SK-N-SH treated with all-trans-retinoic acid at 6 μM for 48 hours (cell line): ENCODE measurements around the gene TSSK2.

Source experiments
- ATAC-seq: fragments of 200-7000 bp; cut with Tn5 transposase; 3 replicates; pipeline ENCODE4 v1.9.1; 2020; ENCODE audit warnings: mild to moderate bottlenecking, moderate library complexity
- ARNTL ChIP-seq: fragments of 450-650 bp; formaldehyde crosslinking; IDR thresholded peaks from 2 replicates; pipeline ENCODE4 v1.5.0; 2020; ENCODE audit warnings: low read depth, mild to moderate bottlenecking, moderate library complexity, borderline replicate concordance
- BACH2 ChIP-seq: fragments of 250-450 bp; sonication (Bioruptor Pico); IDR thresholded peaks from 2 replicates; pipeline ENCODE4 v1.9.0; 2021; ENCODE audit warnings: mild to moderate bottlenecking, borderline replicate concordance
- CREB5 ChIP-seq: fragments of 250-450 bp; sonication (Bioruptor Pico); IDR thresholded peaks from 2 replicates; pipeline ENCODE4 v1.5.1; 2020; ENCODE audit warnings: low read depth, mild to moderate bottlenecking, moderate library complexity
- CSDC2 ChIP-seq: fragments of 250-450 bp; sonication (Bioruptor Pico); IDR thresholded peaks from 2 replicates; pipeline ENCODE4 v1.5.0; 2020; ENCODE audit warnings: mild to moderate bottlenecking, moderate library complexity
- CSRNP3 ChIP-seq: fragments of 250-450 bp; sonication (Bioruptor Pico); IDR thresholded peaks from 2 replicates; pipeline ENCODE4 v1.5.1; 2021; ENCODE audit warnings: mild to moderate bottlenecking, moderate library complexity
- ESRRG ChIP-seq: fragments of 250-450 bp; sonication (Bioruptor Pico); IDR thresholded peaks from 2 replicates; pipeline ENCODE4 v1.6.1; 2021; ENCODE audit warnings: mild to moderate bottlenecking
- GLIS3 ChIP-seq: fragments of 250-450 bp; sonication (Bioruptor Pico); IDR thresholded peaks from 2 replicates; pipeline ENCODE4 v1.5.0; 2020; ENCODE audit warnings: mild to moderate bottlenecking, moderate library complexity
- ISL1 ChIP-seq: fragments of 250-450 bp; sonication (Bioruptor Pico); IDR thresholded peaks from 2 replicates; pipeline ENCODE4 v2.1.2; 2022; ENCODE audit warnings: mild to moderate bottlenecking, moderate library complexity
- OSR1 ChIP-seq: fragments of 250-450 bp; sonication (Bioruptor Pico); IDR thresholded peaks from 2 replicates; pipeline ENCODE4 v1.8.0; 2022; ENCODE audit warnings: moderate library complexity, mild to moderate bottlenecking, inconsistent platforms
- PATZ1 ChIP-seq: fragments of 250-450 bp; sonication (Bioruptor Pico); IDR thresholded peaks from 2 replicates; pipeline ENCODE4 v1.8.0; 2020; ENCODE audit warnings: mild to moderate bottlenecking, moderate library complexity, borderline replicate concordance
- POU6F1 ChIP-seq: fragments of 250-450 bp; sonication (Bioruptor Pico); IDR thresholded peaks from 2 replicates; pipeline ENCODE4 v1.8.0; 2021; ENCODE audit warnings: low read depth, mild to moderate bottlenecking, moderate library complexity, borderline replicate concordance
- PPARA ChIP-seq: fragments of 250-450 bp; sonication (Bioruptor Pico); IDR thresholded peaks from 2 replicates; pipeline ENCODE4 v1.5.0; 2020; ENCODE audit warnings: mild to moderate bottlenecking, borderline replicate concordance
- RARB ChIP-seq: fragments of 250-450 bp; sonication (Bioruptor Pico); IDR thresholded peaks from 2 replicates; pipeline ENCODE4 v1.8.0; 2021; ENCODE audit warnings: mild to moderate bottlenecking, moderate library complexity
- TCF4 ChIP-seq: fragments of 250-450 bp; sonication (Bioruptor Pico); IDR thresholded peaks from 2 replicates; pipeline ENCODE4 v1.8.0; 2021; ENCODE audit warnings: mild to moderate bottlenecking, moderate library complexity, borderline replicate concordance
- TOX ChIP-seq: fragments of 250-450 bp; sonication (Bioruptor Pico); IDR thresholded peaks from 2 replicates; pipeline ENCODE4 v1.8.0; 2021; ENCODE audit warnings: mild to moderate bottlenecking, moderate library complexity, borderline replicate concordance
- TSHZ2 ChIP-seq: fragments of 250-450 bp; sonication (Bioruptor Pico); IDR thresholded peaks from 2 replicates; pipeline ENCODE4 v1.5.0; 2020; ENCODE audit warnings: mild to moderate bottlenecking, moderate library complexity
- ZC3H10 ChIP-seq: fragments of 250-450 bp; sonication (Bioruptor Pico); IDR thresholded peaks from 2 replicates; pipeline ENCODE4 v1.5.1; 2021; ENCODE audit warnings: mild to moderate bottlenecking, moderate library complexity
- ZFP3 ChIP-seq: fragments of 250-450 bp; sonication (Bioruptor Pico); IDR thresholded peaks from 2 replicates; pipeline ENCODE4 v1.5.0; 2020; ENCODE audit warnings: mild to moderate bottlenecking, moderate library complexity
- ZFP30 ChIP-seq: fragments of 450-650 bp; formaldehyde crosslinking; IDR thresholded peaks from 2 replicates; pipeline ENCODE4 v1.5.0; 2022; ENCODE audit warnings: mild to moderate bottlenecking, moderate library complexity
- ZNF565 ChIP-seq: fragments of 450-650 bp; formaldehyde crosslinking; conservative IDR thresholded peaks from 2 replicates; pipeline ENCODE4 v1.5.0; 2020; ENCODE audit warnings: low read depth, mild to moderate bottlenecking, moderate library complexity
- ZNF70 ChIP-seq: fragments of 450-650 bp; formaldehyde crosslinking; IDR thresholded peaks from 2 replicates; pipeline ENCODE4 v1.5.0; 2020; ENCODE audit warnings: mild to moderate bottlenecking, moderate library complexity
- ZNF8 ChIP-seq: fragments of 450-650 bp; formaldehyde crosslinking; IDR thresholded peaks from 2 replicates; pipeline ENCODE4 v1.5.0; 2020; ENCODE audit warnings: mild to moderate bottlenecking, moderate library complexity

Gene TSSK2

GRCh38 chr22:19125011-19125410 is 6.1 kb upstream of the TSSK2 start:
- ATAC-seq = no peak
- TF ChIP-seq CSRNP3 (no peak), ZFP3 (CRISPR knock-in tag) (no peak), ISL1 (CRISPR knock-in tag) (no peak), CREB5 (no peak), TOX (CRISPR knock-in tag) (no peak), OSR1 (no peak), ZC3H10 (CRISPR knock-in tag) (no peak), TSHZ2 (CRISPR knock-in tag) (no peak), GLIS3 (CRISPR knock-in tag) (no peak), ZNF70 (CRISPR knock-in tag) (no peak), POU6F1 (CRISPR knock-in tag) (no peak), ZFP30 (CRISPR knock-in tag) (no peak), BACH2 (no peak), CSDC2 (CRISPR knock-in tag) (no peak), ZNF8 (CRISPR knock-in tag) (no peak), RARB (no peak), PPARA (CRISPR knock-in tag) (no peak), TCF4 (no peak), ESRRG (CRISPR knock-in tag) (no peak)
- TF ChIP-seq, all 23 proteins: peak for 0

- no peak for ATAC-seq
- TF ChIP-seq ZNF565 (CRISPR knock-in tag) (no peak), ESRRG (CRISPR knock-in tag) (no peak), ZC3H10 (CRISPR knock-in tag) (no peak), BACH2 (no peak), ZFP3 (CRISPR knock-in tag) (no peak), TSHZ2 (CRISPR knock-in tag) (no peak), PATZ1 (CRISPR knock-in tag) (no peak), ARNTL (CRISPR knock-in tag) (no peak), CREB5 (no peak), CSDC2 (CRISPR knock-in tag) (no peak), TOX (CRISPR knock-in tag) (no peak), PPARA (CRISPR knock-in tag) (no peak), POU6F1 (CRISPR knock-in tag) (no peak), ZNF8 (CRISPR knock-in tag) (no peak), GLIS3 (CRISPR knock-in tag) (no peak), ZFP30 (CRISPR knock-in tag) (no peak), RARB (no peak)
These were observed 5.4 kb upstream of the TSSK2 start for GRCh38 chr22:19125474-19126308.
